NCI-H82 (cell line): ENCODE results near the gene MORC3.
"Not testable (repeated sequence)": the region's sequence is repeated elsewhere in the genome, so short reads cannot be mapped to it uniquely, and the experiment has no call there.

Source experiments
- DNase-seq: peaks from one replicate; lab custom pipeline; 2025; lab: John Stamatoyannopoulos, UW

The MORC3 gene

DNA sequence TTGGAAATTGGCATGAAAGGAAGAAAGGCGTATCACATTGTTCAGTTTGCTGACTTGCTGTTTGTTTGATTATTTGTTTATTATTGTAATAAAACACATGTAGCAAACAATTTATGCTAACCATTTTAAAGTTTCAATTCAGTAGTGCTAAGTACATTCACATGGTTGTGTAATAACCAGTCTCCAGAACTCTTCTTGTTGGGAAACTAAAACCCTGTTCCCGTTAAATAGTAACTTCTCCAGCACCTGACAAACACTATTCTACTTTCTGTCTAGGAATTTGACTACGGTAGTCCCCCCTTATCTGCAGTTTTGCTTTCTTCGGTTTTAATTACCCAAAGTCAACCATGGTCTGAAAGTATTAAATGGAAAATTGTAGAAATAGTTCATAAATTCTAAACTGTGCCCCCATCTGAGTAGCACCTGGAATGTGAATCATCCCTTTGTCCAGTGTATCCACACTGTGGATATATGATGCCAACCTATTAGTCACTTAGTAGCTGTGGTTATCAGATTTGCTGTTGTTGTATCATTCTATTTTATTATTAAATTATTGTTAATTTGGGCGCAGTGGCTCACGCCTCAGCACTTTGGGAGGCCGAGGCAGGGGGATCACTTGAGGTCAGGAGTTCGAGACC is 5.5 kb downstream of the MORC3 start:
- DNase-seq = no peak

DNA sequence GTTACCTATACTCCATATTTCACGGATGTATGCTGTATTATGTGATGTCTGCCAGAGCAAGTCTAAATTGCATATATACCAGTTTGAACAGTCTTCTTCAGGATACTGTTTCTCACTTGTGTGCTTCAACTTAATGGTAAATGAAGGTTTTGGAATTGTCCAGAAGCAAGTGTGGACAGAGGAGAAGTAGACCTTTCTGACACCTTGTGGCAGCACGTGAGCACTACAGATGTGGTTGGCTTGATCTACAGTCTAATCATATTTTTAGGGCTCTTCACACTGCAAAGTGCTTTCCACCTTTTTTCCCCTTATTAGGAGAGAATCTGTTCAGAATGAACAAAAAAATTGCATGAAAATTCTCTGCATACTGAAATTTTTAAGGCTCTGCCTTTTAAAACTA is 10.9 kb downstream of the MORC3 start:
- DNase-seq = peak; percentile 70

DNA sequence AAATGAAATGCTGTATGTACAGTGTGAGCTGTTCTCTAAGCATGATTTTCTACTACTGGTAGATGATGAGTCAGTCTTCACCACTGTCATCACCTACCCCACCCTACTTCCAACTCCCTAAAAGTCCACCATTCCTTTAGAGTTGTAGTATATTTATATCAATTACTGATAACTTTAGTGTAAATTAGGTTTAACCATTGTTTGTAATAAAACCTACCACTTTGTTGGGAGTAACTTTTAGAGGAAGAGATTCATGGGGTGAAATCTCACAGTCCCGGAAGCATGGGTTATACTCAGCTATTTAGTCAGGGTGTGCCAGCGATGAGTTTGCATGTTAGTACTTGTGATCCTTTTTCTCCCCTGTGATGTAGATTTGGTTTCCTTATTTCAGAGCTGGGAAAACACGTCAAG is 17.1 kb downstream of the MORC3 start:
- DNase-seq = no peak

DNA sequence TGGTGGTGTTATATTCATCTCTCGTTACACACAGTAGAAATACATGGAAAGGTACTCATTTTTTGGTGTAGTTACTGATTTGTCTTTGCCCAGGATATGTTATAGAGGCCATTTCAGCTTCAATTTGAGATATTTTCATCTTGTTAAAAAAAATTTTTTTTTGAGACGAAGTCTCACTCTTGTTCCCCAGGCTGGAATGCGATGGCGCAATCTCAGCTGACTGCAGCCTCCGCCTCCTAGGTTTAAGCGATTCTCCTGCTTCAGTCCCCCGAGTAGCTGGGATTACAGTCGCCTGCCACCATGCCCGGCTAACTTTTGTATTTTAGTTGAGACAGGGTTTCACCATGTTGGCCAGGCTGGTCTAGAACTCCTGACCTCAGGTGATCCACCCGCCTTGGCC is 19.0 kb downstream of the MORC3 start:
- DNase-seq = no peak

DNA sequence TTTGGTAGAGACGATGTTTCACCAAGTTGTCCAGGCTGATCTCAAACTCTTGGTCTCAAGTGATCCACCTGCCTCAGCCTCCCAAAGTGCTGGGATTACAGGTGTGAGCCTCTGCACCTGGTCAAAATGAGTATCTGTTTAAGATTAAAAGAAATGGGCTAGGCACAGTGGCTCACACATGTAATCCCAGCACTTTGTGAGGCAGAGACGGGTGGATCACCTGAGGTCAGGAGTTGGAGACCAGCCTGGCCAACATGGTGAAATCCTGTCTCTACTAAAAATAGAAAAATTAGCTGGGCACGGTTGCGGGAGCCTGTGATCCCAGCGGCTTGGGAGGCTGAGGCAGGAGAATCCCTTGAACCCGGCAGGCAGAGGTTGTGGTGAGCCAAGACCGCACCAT is 22.6 kb downstream of the MORC3 start:
- not testable (repeated sequence) for DNase-seq

DNA sequence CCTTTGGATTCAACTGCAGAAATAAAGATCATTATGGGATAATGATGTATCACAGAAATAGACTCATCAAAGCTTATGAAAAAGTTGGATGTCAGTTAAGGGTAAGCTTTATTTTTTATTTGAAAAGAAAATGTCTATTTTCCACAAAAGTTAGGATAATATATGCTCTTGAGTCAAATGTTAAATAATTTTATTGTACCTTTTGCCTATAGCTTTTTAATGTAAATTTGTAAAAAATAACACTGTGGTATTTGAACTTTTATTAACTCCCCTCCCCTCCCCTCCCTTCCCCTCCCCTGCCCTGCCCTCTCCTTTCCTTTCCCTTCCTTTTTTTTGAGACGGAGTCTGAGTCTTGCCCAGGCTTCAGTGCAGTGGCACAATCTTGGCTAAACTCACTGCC is 24.9 kb downstream of the MORC3 start:
- DNase-seq = no peak

DNA sequence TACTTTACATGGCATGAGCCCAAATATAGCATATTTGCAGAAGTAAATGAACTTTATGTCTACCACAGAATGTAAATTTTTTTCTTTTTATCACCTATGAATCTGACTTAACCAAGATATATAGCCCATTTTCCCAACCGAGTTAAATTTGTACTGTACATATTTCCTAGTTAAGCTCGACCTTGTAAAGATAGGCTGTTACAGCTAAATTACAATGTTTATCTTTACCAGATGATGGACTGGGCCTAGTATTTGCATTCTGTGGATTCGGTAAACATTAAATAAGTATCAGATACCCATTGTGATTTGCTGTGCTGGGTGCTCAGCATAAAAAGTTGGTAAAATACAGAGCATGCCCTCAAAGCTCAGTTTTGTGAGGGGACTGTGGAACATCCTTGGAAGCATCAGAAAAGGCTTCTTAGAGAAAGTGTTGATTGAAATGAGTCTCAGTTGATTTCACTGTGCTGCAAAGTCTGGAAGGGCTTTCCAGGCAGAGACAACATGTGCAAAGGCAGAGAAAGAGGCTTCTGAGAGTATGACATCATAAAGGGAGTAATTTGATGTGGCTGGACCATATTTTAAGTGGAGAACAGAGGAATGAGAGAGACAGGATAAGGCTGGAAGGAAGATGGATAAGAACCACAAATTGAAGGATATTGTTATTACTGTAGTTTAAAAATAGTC is 27.4 kb downstream of the MORC3 start:
- DNase-seq = no peak

DNA sequence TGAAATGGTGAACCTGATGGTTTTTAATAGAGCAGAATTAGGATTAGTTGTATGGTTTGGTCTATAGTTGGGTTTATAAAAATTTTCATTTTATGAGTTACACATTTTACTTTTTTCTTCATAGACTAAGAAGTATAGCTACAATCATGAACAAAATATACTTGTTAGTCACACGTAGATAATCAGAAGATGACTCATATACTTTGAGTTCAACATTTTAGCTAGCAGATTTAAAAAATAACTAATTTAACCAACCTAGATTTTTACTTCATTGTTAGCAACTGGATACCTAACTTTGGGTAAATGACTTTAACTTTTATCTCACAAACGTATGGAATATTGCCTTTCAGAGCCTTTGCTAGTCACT is 27.9 kb downstream of the MORC3 start:
- DNase-seq = no peak

DNA sequence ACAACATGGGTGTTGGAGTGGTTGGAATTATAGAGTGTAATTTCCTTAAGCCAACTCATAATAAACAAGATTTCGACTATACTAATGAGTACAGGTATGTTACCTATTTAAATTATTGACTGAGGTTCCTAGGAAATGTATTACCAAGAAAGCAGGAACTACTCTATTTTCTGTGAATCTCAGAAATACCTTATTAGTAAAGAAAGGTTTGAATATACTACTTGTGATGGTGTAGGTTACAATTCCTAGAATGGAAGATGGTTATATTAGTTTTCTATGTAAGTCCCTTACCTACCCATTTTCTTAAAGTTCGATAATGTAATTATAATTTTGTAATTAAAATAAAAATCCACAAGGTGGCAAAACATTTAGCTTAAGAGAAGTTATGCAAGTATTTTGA is 29.3 kb downstream of the MORC3 start:
- no peak for DNase-seq

DNA sequence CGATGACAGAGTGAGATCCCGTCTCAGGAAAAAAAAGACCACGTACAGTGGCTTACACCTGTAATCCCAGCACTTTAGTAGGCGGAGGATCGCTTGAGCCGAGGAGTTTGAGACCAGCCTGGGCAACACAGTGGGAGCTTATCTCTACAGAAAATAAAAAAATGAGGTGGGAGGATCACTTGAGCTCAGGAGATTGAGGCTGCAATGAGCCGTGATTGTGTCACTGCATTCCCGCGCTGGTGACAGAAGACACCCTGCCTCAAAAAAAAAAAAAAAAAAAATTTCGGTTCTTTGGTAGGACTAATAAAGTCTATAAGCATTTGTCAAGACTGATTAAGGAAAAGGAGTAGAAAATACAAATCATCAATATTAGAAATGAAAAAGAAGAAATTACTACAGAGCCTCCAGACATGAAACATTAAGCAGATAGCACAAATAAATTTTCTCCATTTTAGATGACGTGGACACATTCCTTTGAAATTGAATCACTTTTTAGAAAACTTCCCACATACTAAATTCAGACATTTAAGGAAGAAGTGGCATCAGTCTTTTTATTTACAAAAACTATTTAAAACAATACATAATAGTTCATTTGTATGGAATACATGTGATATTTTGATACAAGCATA is 30.4 kb downstream of the MORC3 start:
- no peak for DNase-seq

DNA sequence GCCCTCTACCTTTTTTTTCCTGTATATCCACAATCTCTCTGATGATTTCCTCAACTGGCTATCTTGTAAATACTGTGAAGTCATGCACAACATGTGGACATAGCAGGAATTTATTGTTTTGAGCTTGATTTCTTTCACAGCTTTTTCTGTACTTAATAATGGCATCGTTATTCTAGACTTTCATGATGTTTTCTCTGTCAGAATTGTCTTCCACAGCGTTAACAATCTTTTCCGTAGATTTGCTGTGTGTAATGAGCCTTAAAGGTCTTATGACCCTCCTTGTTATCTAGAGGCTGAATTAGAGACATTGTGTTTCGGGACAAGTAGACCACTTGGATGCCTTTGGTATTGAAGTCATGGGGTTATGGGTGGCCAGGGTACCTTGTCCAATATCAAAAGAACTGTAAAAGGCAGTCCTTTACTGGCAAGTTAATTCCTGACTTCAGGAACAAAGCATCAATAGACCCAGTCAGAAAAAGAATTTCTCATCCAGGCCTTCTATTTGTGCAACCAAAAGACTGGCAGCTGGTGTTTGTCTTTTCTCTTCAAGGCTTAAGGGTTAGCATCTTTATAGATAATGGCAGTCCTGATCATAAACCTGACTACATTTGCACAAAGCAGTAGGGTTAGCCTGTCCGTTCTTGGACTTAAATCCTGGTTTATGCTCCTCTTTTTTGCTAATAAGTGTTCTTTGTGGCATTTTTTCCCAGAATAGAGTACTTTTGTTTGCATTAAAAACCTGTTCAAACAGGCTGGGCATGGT is 35.1 kb downstream of the MORC3 start:
- DNase-seq = peak; percentile 44

DNA sequence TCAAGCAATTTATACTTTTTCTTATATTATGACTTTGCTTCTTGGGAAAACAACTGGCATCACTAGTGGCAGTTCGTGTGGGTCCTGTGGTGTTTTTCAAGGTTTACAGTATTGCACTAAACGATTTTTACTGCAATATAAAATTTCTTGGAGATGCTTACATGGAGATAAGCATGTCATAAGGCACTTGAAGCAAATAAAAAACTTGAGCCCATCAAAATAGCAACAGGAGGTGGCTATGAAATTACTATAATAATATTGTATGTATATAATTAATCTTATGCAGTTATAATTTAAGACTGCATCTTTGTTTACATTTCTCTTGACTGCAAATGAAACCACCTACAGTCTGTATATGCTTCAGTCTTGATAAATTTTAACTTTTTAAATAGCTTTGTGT is 35.9 kb downstream of the MORC3 start:
- no peak for DNase-seq

DNA sequence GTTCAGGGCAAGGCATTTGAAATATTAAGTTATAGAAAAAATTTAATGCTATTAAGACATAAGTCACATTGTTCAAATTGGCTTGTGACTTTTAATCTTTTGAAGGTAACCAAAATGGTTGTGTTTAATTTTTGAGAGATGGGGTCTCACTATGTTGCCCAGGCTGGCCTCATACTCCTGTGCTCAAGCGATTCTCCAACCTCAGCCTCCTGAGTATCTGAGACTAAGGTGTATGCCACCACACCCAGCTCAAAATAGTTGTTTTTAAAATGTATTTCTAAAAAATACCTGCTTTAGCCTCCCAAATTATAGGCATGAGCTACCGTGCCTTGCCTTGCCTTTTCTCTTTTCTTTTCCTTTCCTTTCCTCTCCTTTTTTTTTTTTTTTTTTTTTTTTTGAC is 39.2 kb downstream of the MORC3 start:
- no peak for DNase-seq

DNA sequence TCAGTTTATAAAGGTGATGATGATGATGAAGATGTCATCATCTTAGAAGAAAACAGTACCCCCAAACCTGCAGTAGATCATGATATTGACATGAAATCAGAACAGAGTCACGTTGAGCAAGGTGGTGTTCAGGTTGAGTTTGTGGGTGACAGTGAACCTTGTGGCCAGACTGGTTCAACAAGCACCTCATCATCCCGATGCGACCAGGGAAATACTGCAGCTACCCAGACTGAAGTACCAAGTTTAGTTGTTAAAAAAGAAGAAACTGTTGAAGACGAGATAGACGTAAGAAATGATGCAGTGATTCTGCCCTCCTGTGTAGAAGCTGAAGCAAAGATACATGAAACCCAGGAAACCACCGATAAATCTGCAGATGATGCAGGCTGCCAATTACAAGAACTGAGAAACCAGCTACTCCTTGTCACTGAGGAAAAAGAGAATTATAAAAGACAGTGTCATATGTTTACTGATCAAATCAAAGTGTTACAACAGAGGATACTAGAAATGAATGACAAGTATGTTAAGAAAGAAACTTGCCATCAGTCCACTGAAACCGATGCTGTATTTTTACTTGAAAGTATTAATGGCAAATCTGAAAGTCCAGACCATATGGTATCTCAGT is 49.2 kb downstream of the MORC3 start:
- DNase-seq = no peak

DNA sequence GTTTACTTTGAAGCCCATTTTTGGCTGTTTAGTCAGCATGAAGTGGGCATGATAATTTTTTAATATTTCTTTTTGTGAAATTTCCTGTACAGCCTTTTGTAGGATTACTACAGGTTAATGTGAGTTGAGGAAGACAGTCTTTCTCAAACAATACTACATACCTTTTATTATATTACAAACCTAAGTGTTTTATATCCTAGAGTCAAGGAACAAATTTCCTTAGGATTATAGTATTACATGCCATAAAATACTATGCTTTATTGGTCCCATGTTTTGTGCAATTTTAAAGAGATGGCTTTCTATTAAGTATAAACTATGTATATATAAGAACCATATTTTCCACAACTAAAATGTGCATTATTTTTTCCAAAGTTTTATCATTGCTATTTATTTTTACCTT is 56.0 kb downstream of the MORC3 start:
- no peak for DNase-seq

DNA sequence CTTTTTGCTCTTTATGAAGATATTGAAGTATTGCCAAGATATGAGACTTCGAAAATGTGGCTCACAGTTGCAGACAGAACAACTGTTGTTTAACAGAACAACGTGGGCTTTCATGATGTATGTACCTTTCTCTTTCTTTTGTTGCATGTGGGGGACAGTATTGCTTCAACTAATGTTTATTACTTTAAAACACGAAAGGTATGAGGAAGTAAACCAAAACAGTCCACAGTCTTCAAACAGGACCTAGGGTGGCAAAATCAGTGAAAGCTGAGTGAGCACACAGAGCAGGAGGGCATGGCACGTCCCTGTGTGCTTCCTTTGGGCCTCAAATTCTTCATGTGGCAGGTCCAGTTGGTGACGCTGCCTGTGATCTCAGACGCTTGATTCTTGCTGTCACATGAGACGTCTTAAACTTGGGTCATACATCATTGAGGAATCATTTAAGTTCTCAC is 57.4 kb downstream of the MORC3 start:
- DNase-seq = no peak

DNA sequence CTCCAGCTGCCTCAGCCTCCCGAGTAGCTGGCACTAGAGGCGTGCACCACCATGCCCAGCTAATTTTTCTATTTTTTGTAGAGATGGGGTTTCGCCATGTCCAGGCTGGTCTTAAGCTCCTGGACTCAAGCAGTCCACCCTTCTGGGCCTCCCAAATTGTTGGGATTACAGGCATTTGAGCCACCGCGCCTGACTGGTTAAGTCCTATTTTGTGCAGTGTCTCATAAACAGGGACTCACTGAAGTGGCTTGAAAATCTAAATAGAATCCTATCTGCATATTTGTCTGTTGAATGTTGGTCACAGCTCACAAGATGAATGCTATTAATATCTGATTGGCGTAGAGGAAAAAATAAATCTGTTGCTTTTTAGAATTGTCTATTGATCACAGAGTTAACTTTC is 59.3 kb downstream of the MORC3 start:
- DNase-seq = peak; percentile 10

DNA sequence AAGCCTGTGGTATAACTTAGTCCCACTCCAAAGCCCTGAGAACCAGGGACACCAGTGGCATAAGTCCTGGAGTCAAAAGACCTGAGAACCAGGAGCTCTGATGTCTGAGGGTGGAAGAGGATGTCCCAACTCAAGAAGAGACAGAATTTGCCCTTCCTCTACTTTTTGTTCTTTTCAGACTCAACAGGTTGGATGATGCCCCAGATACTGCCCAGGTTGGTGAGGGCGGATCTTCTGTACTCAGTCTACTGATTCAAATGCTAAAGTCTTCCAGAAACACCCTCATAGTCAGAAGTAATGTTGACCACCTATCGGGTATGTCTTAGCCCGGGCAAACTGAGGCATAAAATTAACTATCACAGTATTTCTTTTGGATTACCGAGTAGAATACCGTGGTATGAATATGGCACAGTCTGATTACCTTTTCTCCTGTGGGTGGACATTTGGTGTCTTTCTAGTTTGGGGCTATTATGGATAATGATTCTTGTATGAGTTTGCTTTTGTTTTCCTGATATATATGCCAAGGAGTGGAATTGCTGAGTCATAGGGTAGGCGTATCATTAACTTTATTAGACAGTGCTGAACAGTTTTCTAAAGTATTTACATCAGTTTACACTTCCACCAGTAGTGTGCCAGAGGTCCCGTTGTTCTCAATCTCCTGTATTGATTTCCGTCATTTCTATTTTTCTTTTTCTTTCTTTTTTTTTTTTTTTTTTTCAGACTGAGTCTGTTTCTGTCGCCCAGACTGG is 62.0 kb downstream of the MORC3 start:
- no peak for DNase-seq

DNA sequence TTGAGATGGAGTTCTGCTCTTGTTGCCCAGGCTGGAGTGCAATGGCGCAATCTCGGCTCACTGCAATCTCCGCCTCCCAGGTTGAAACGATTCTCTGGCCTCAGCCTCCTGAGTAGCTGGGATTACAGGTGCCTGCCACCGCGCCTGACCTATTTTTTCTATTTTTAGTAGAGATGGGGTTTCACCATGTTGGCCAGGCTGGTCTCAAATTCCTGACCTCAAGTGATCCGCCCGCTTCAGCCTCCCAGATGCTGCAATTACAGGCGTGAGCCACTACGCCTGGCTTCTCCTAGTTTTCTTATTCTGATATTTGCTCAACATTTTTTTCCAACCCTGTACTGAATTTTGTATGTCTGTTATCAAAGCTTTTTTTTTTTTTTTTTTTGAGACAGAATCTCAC is 62.7 kb downstream of the MORC3 start:
- not testable (repeated sequence) for DNase-seq

DNA sequence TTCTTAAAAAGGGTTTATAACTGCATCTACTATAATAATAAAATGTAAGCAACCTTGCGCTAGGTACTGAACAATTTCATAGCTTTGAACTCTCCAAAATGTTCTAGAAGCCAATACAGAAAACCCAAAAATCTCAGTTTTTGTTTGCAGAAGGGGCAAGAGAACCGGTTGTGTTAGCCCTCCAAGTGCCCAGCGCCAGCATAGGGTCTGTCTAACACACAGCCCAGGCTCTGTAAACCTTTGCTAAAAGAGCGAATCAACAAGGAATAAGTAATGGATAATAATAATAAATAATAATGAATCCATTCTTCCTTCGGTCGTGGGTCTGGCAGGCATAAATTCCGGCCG is 64.9 kb downstream of the MORC3 start:
- DNase-seq = no peak

DNA sequence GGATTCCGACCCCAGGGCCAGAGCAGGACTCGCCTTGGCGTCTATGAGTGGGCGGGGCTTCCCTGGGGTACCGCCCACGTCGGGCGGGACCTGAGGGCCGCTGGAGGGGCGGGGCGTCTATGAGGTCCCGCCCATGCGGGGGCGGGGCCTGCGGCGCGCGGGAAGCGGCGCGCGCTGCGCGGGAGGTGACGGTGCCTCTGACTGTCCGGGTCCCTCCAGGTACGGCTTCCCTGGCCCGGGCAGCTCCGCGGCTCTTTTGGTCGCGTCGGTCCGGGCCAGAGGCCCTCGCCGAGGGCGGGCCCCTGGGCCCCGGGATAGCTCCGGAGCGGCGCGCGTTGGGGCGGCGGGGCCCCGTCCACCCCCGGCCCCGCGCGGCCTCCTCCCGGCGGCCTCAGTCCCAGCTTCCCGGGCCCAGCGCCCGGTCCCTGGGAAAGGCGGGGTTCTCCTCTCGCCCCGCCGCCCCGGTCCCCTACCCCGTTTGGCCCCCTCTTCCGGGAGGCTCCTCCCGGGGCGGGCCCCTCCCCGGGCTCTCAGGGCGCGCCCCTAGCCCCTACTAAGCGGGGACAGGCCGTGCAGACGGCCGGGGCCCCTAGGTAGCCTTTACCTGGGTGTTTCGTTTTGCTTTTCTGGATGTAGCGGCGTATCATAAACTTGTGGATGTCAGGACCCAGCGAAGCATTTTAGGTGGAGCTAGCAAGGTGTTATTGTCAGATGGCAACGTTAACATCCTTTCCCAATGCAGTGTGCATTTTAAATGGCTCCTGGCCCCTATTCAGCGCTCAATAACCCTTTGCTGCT is 65.4 kb downstream of the MORC3 start, which contains the start of gene CHAF1B:
CHAF1B (plus strand) TSS at position 160 of the 798 bp plus-strand sequence. CDS start 745 bp downstream, outside the sequence.
- DNase-seq = peak; percentile 88
